Testis (tissue), 3 donors: Measurements from ENCODE around the gene ERC1. TPM values are rescaled to one million over a fixed set of nuclear protein-coding genes. Genes with fewer than 3 reads are reported as not detected.

Source experiments
- DNase-seq: peaks from one replicate; pipeline ENCODE4 v3.0.0-alpha.2; 2019
- H3K27ac ChIP-seq, 2 donors: fragments of 200-600 bp; sonication (generic); one replicate each; pipeline ENCODE4 v1.5.1; 2019
- H3K27me3 ChIP-seq: fragments of 200-600 bp; sonication (generic); one replicate; pipeline ENCODE4 v1.5.1; 2019
- H3K36me3 ChIP-seq: fragments of 200-600 bp; sonication (generic); one replicate; pipeline ENCODE4 v1.5.1; 2017; ENCODE audit warnings: low read depth; ENCODE audit errors: missing control alignments
- H3K4me1 ChIP-seq: fragments of 200-600 bp; sonication (generic); one replicate; pipeline ENCODE4 v1.5.1; 2019
- H3K4me3 ChIP-seq, 2 donors: fragments of 200-600 bp; sonication (generic); one replicate each; pipeline ENCODE4 v1.5.1; 2017 to 2019
- H3K9me3 ChIP-seq: fragments of 200-600 bp; sonication (generic); one replicate; pipeline ENCODE4 v1.5.1; 2017
- CTCF ChIP-seq, 3 experiments: fragments of 450-650 bp in 2 of 3; fragments of 200-600 bp in 1 of 3; sonication (generic) in 1 of 3; IDR thresholded peaks; one replicate each; pipeline ENCODE4 v1.5.1; 2016 to 2019; ENCODE audit warnings: antibody characterized with exemption in 3 of 3, mild to moderate bottlenecking in 2 of 3, moderate library complexity in 1 of 3
- POLR2A ChIP-seq: fragments of 450-650 bp; IDR thresholded peaks from one replicate; pipeline ENCODE4 v1.6.1; 2017; ENCODE audit warnings: antibody characterized with exemption, mild to moderate bottlenecking, moderate library complexity
- WGBS, 2 donors: methylation state at CpG; one replicate each; pipeline ENCODE4 v1.1.5; 2018; 5-methylcytosine and 5-hydroxymethylcytosine counted together
- intact Hi-C: fragments of 100-400 bp; cut with DNase I; formaldehyde crosslinking; loops from one replicate; pipeline ENCODE4 v1.15.1; 2023; ENCODE audit warnings: low total_unique reads
- polyA plus RNA-seq: library from polyadenylated mRNA; stranded (reverse); fragments of 350-450 nt; fragmentation: Illumina TruSeq; extraction: RNeasy Lipid Tissue Mini Kit (QIAGEN cat#74804); gene quantifications from one replicate; pipeline ENCODE4 v1.2.3, GENCODE V29; 2014; ENCODE audit warnings: low read depth, low replicate concordance; ENCODE audit not compliant: insufficient read depth
- total RNA-seq, 2 donors: library from RNA; depleted of rRNA; stranded (reverse); fragments of >200 nt; gene quantifications; one replicate each; pipeline ENCODE4 v1.2.3, GENCODE V29; 2016

The ERC1 gene
- total and polyA plus RNA-seq, 3 donors from 2014 or later: 25.8 to 109 (median 106) TPM

- intact Hi-C loops: no loop called here
Observed at GRCh38 chr12:1459339-1459738, 468.3 kb downstream of the ERC1 start.

GRCh38 chr12:1463073-1463905 lies 472.3 kb downstream of the ERC1 start:
- no peaks in the 10 kb centered on the region for H3K9me3 ChIP-seq
- TF ChIP-seq CTCF (IDR thresholded peaks at IDR 0.05) (no peak), POLR2A (no peak)
- H3K4me1 ChIP-seq: no peaks in the 10 kb centered on the region
- intact Hi-C loops: no loop called here
- DNase-seq: no peak
- H3K36me3 ChIP-seq: no peaks in the 10 kb centered on the region
- H3K4me3 ChIP-seq: no peak overlapping the region
- 85 to 86% methylated on average over 10 of the region's 10 CpGs for WGBS, 2 donors
- no peaks in the 10 kb centered on the region for H3K27me3 ChIP-seq
- H3K27ac ChIP-seq: no peak overlapping the region

More at GRCh38 chr12:1459339-1459738, 468.3 kb downstream of the ERC1 start:
- H3K27me3 ChIP-seq: no peaks in the 10 kb centered on the region
- H3K27ac ChIP-seq: no peak overlapping the region
- no peak for TF ChIP-seq CTCF (IDR thresholded peaks at IDR 0.05)
- TF ChIP-seq POLR2A: no peak
- no peaks in the 10 kb centered on the region for H3K9me3 ChIP-seq
- H3K36me3 ChIP-seq: no peaks in the 10 kb centered on the region
- DNase-seq: no peak
- H3K4me1 ChIP-seq: no peaks in the 10 kb centered on the region
- no peak overlapping the region for H3K4me3 ChIP-seq
- WGBS, 2 donors: 92 to 95% methylated on average over 2 of the region's 2 CpGs

- no peak overlapping the region for H3K4me3 ChIP-seq
- intact Hi-C loops: no loop called here
- H3K27me3 ChIP-seq: no peaks in the 10 kb centered on the region
- H3K27ac ChIP-seq: no peak overlapping the region
- H3K4me1 ChIP-seq: peaks cover 8% of the 10 kb centered on the region
- DNase-seq: no peak
- no peak for TF ChIP-seq POLR2A
- TF ChIP-seq CTCF (IDR thresholded peaks at IDR 0.05): no peak
- WGBS, 2 donors: 92 to 96% methylated on average over 6 of the region's 6 CpGs
- no peaks in the 10 kb centered on the region for H3K36me3 ChIP-seq
- no peaks in the 10 kb centered on the region for H3K9me3 ChIP-seq
Observed at GRCh38 chr12:1464925-1465324, 473.9 kb downstream of the ERC1 start.

GRCh38 chr12:1465990-1466389 lies 475.0 kb downstream of the ERC1 start:
- Histone ChIP-seq H3K4me3 (no peak overlapping the region), H3K27ac (no peak overlapping the region), H3K36me3 (no peaks in the 10 kb centered on the region), H3K27me3 (no peaks in the 10 kb centered on the region), H3K4me1 (peaks cover 12% of the 10 kb centered on the region), H3K9me3 (no peaks in the 10 kb centered on the region)
- intact Hi-C loops: no loop called here
- DNase-seq: no peak
- TF ChIP-seq POLR2A: no peak
- no peak for TF ChIP-seq CTCF (IDR thresholded peaks at IDR 0.05)
- WGBS, 2 donors: 93 to 96% methylated on average over 11 of the region's 11 CpGs
